Measurements from ENCODE around the gene BCL11B.

GRCh38 chr14:99158646-99159165, 113.3 kb downstream of the BCL11B start:
- TF ChIP-seq, protein P1, sequence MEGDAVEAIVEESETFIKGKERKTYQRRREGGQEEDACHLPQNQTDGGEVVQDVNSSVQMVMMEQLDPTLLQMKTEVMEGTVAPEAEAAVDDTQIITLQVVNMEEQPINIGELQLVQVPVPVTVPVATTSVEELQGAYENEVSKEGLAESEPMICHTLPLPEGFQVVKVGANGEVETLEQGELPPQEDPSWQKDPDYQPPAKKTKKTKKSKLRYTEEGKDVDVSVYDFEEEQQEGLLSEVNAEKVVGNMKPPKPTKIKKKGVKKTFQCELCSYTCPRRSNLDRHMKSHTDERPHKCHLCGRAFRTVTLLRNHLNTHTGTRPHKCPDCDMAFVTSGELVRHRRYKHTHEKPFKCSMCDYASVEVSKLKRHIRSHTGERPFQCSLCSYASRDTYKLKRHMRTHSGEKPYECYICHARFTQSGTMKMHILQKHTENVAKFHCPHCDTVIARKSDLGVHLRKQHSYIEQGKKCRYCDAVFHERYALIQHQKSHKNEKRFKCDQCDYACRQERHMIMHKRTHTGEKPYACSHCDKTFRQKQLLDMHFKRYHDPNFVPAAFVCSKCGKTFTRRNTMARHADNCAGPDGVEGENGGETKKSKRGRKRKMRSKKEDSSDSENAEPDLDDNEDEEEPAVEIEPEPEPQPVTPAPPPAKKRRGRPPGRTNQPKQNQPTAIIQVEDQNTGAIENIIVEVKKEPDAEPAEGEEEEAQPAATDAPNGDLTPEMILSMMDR (IDR thresholded peaks at IDR 0.05; ENCODE audit: insufficient read depth, low read length, poor library complexity, severe bottlenecking), result no peak
- no peak for TF ChIP-seq EZH2phosphoT487 (conservative IDR thresholded peaks at IDR 0.05; ENCODE audit: low read length)

Data from SU-DHL-6 (cell line).